B cell (primary cell): ENCODE results near the gene ZIC4. TPM values are rescaled to one million over a fixed set of nuclear protein-coding genes. Genes with fewer than 3 reads are reported as not detected.

ENCODE experiments used
- ATAC-seq: fragments of 200-7000 bp; cut with Tn5 transposase; one replicate; pipeline ENCODE4 v1.10.0; 2021; ENCODE audit warnings: low read depth, mild to moderate bottlenecking, moderate number of reproducible peaks, moderate library complexity
- CTCF ChIA-PET: fragments of 350-600 bp; sonication (Branson Sonifier 250); formaldehyde crosslinking; loops from one replicate; lab custom pipeline; 2021; ENCODE audit warnings: antibody characterized with exemption, inconsistent platforms; lab: Charles Lee
- POLR2A ChIA-PET: fragments of 350-600 bp; sonication (Branson Sonifier 250); formaldehyde crosslinking; loops from one replicate; lab custom pipeline; 2021; ENCODE audit warnings: antibody characterized with exemption; lab: Charles Lee
- DNase-seq: peaks from one replicate; pipeline ENCODE4 v3.0.0; 2013
- H2AFZ ChIP-seq: 2 replicates; pipeline ENCODE4 v1.6.1; 2012; ENCODE audit warnings: mild to moderate bottlenecking, low read depth, low read length; ENCODE audit not compliant: insufficient read depth, poor library complexity, severe bottlenecking
- H3K27ac ChIP-seq, 2 donors: 1 replicate in 1 of 2; 2 replicates in 1 of 2; pipeline ENCODE4 v1.5.1; 2012 to 2013; ENCODE audit warnings: low read length in 2 of 2, mild to moderate bottlenecking in 2 of 2, moderate library complexity in 1 of 2
- H3K27me3 ChIP-seq, 4 experiments: fragments of 200-600 bp in 1 of 4; sonication (generic) in 1 of 4; replicated peaks in 1 of 4; 1 replicate in 2 of 4; 2 replicates in 2 of 4; pipeline versions ENCODE4 v1.6.1 to v1.7.0; 2013 to 2016; ENCODE audit warnings: low read length in 3 of 4, mild to moderate bottlenecking in 2 of 4, mixed read lengths in 1 of 4, moderate library complexity in 1 of 4; ENCODE audit not compliant: insufficient read depth in 4 of 4, control insufficient read depth in 3 of 4; ENCODE audit errors: control extremely low read depth in 1 of 4
- H3K36me3 ChIP-seq, 2 experiments: replicated peaks in 1 of 2; 1 replicate in 1 of 2; 2 replicates in 1 of 2; pipeline versions ENCODE4 v1.6.1 to v1.7.1; 2013; ENCODE audit warnings: low read length in 1 of 2; ENCODE audit not compliant: insufficient read depth in 2 of 2, control insufficient read depth in 1 of 2; ENCODE audit errors: control extremely low read depth in 1 of 2, extremely low read depth in 1 of 2
- H3K4me1 ChIP-seq, 2 donors: fragments of 200-600 bp in 1 of 2; sonication (generic) in 1 of 2; 1 replicate in 1 of 2; 2 replicates in 1 of 2; pipeline versions ENCODE4 v1.5.1 to v1.6.1; 2013 to 2017; ENCODE audit warnings: low read length in 2 of 2; ENCODE audit not compliant: control insufficient read depth in 2 of 2, insufficient read depth in 2 of 2
- H3K4me2 ChIP-seq: replicated peaks from 2 replicates; pipeline ENCODE3; 2012; ENCODE audit warnings: mild to moderate bottlenecking, low read depth, low read length; ENCODE audit not compliant: poor library complexity, severe bottlenecking
- H3K4me3 ChIP-seq, 5 experiments: fragments of 200-600 bp in 1 of 5; sonication (generic) in 1 of 5; 1 replicate in 3 of 5; 2 replicates in 2 of 5; pipeline versions ENCODE4 v1.5.1 to v1.7.0; 2011 to 2016; ENCODE audit warnings: low read length in 4 of 5, mild to moderate bottlenecking in 4 of 5, low read depth in 2 of 5, control low read depth in 1 of 5, moderate library complexity in 1 of 5; ENCODE audit not compliant: insufficient read depth in 1 of 5; ENCODE audit errors: control extremely low read depth in 1 of 5, extremely low read depth in 1 of 5
- H3K79me2 ChIP-seq: fragments of 200-600 bp; sonication (generic); one replicate; pipeline ENCODE4 v1.6.0; 2016; ENCODE audit warnings: low read length; ENCODE audit not compliant: control insufficient read depth, insufficient read depth
- H3K9ac ChIP-seq: fragments of 200-600 bp; sonication (generic); 2 replicates; pipeline ENCODE4 v1.6.1; 2017; ENCODE audit warnings: mild to moderate bottlenecking, low read length, moderate library complexity
- H3K9me3 ChIP-seq, 3 donors: one replicate each; pipeline versions ENCODE4 v1.6.1 to v1.7.1; 2013; ENCODE audit warnings: low read length in 2 of 3; ENCODE audit not compliant: control insufficient read depth in 2 of 3, insufficient read depth in 1 of 3; ENCODE audit errors: control extremely low read depth in 1 of 3
- H4K20me1 ChIP-seq: 2 replicates; pipeline ENCODE4 v1.6.0; 2012; ENCODE audit warnings: mild to moderate bottlenecking, low read length; ENCODE audit not compliant: insufficient read depth, control insufficient read depth, poor library complexity, severe bottlenecking
- H3K27ac Mint-ChIP-seq: one replicate; pipeline ENCODE4 v1.8.0; 2021; ENCODE audit warnings: mixed read lengths
- H3K27me3 Mint-ChIP-seq: one replicate; pipeline ENCODE4 v1.8.0; 2021; ENCODE audit warnings: mixed read lengths
- H3K4me1 Mint-ChIP-seq: one replicate; pipeline ENCODE4 v1.8.0; 2021; ENCODE audit warnings: mixed read lengths
- H3K4me3 Mint-ChIP-seq: one replicate; pipeline ENCODE4 v1.8.0; 2021; ENCODE audit warnings: mixed read lengths
- H3K9me3 Mint-ChIP-seq: one replicate; pipeline ENCODE4 v1.8.0; 2022; ENCODE audit warnings: mixed read lengths; ENCODE audit not compliant: insufficient read depth
- CTCF ChIP-seq: fragments of 200-600 bp; IDR thresholded peaks from one replicate; pipeline ENCODE4 v1.8.0; 2022; ENCODE audit warnings: antibody characterized with exemption, mild to moderate bottlenecking
- EZH2 ChIP-seq: IDR thresholded peaks from 2 replicates; pipeline ENCODE4 v1.6.1; 2012; ENCODE audit warnings: borderline replicate concordance, low read depth, mild to moderate bottlenecking, moderate library complexity, low read length; ENCODE audit not compliant: insufficient read depth, poor library complexity, severe bottlenecking
- WGBS: methylation state at CpG from one replicate; pipeline ENCODE4 v1.1.5; 2013; ENCODE audit warnings: missing lambda C conversion rate; ENCODE audit not compliant: insufficient coverage; 5-methylcytosine and 5-hydroxymethylcytosine counted together
- intact Hi-C: fragments of 100-400 bp; cut with micrococcal nuclease; formaldehyde crosslinking; loops from one replicate; pipeline ENCODE4 v1.10.0; 2022
- polyA plus RNA-seq: library from polyadenylated mRNA; depleted of rRNA; stranded (reverse); fragments of >200 nt; gene quantifications from 2 replicates; pipeline ENCODE4 v1.2.3, GENCODE V29; 2012
- total RNA-seq, 2 donors: library from RNA; stranded (reverse); fragments of 120-200 nt in 1 of 2; gene quantifications; 1 replicate in 1 of 2; 2 replicates in 1 of 2; pipeline versions ENCODE4 v1.2.3 to v1.2.4, GENCODE V29; 2013 to 2022

The ZIC4 gene
- total and polyA plus RNA-seq, 2 donors (not counting 1 experiment from before 2014, with no cell fraction given) = not detected

GRCh38 chr3:147380387-147380951 lies 25.9 kb downstream of the ZIC4 start:
- Histone ChIP-seq H3K27me3 (peaks cover 0 to 44% (median 24%) of the 10 kb centered on the region in 4 experiments), H3K9me3 (peaks cover 0 to 34% (median 0%) of the 10 kb centered on the region in 3 donors), H3K36me3 (no peaks in the 10 kb centered on the region), H3K27ac (no peak overlapping the region), H3K4me2 (no peak overlapping the region), H2AFZ (no peak overlapping the region), H3K79me2 (no peaks in the 10 kb centered on the region), H3K9ac (no peak overlapping the region), H3K4me3 (no peak overlapping the region), H3K4me1 (no peaks in the 10 kb centered on the region), H4K20me1 (no peaks in the 10 kb centered on the region)
- no peak for TF ChIP-seq EZH2
- TF ChIP-seq CTCF = no peak
- Mint-ChIP-seq H3K4me3 (no peak overlapping the region), H3K27ac (no peak overlapping the region), H3K9me3 (no peaks in the 10 kb centered on the region), H3K27me3 (peaks cover 75% of the 10 kb centered on the region), H3K4me1 (no peaks in the 10 kb centered on the region)
- 17% methylated on average over 12 of the region's 26 CpGs for WGBS
- ATAC-seq = no peak
- DNase-seq = no peak
- POLR2A ChIA-PET = no interaction called here
- intact Hi-C loops = no loop called here
- CTCF ChIA-PET = no interaction called here

- H3K4me2 ChIP-seq = no peak overlapping the region
- H3K9me3 Mint-ChIP-seq = no peaks in the 10 kb centered on the region
- no peak overlapping the region for H2AFZ ChIP-seq
- H3K4me1 Mint-ChIP-seq = no peaks in the 10 kb centered on the region
- no peaks in the 10 kb centered on the region for H4K20me1 ChIP-seq
- ATAC-seq (no peak), DNase-seq (no peak)
- WGBS = 0% methylated on average over 2 of the region's 10 CpGs
- CTCF ChIA-PET = no interaction called here
- POLR2A ChIA-PET = no interaction called here
- H3K4me3 ChIP-seq = no peak overlapping the region
- peaks cover 0 to 26% (median 0%) of the 10 kb centered on the region in 3 donors for H3K9me3 ChIP-seq
- H3K27ac Mint-ChIP-seq = no peak overlapping the region
- intact Hi-C loops = no loop called here
- no peaks in the 10 kb centered on the region for H3K79me2 ChIP-seq
- H3K4me1 ChIP-seq = no peaks in the 10 kb centered on the region
- no peak overlapping the region for H3K9ac ChIP-seq
- no peak overlapping the region for H3K4me3 Mint-ChIP-seq
- TF ChIP-seq CTCF = no peak
- TF ChIP-seq EZH2 = no peak
- H3K27ac ChIP-seq = no peak overlapping the region
- H3K27me3 Mint-ChIP-seq = peaks cover 74% of the 10 kb centered on the region
- H3K27me3 ChIP-seq = peaks cover 0 to 42% (median 23%) of the 10 kb centered on the region in 4 experiments
- H3K36me3 ChIP-seq = no peaks in the 10 kb centered on the region
These were observed 26.7 kb downstream of the ZIC4 start for GRCh38 chr3:147379651-147380050.
